HepG2 (cell line): Measurements from ENCODE around the gene FMNL2. TPM values are rescaled to one million over a fixed set of nuclear protein-coding genes. Genes with fewer than 3 reads are reported as not detected.

Source experiments
- ATAC-seq: fragments of 200-7000 bp; cut with Tn5 transposase; 3 replicates; pipeline ENCODE4 v1.9.1; 2020; ENCODE audit warnings: mild to moderate bottlenecking, moderate library complexity
- BruUV-seq: library from RNA; stranded (reverse); fragments of 400-500 nt; replicated peaks from 2 replicates; lab custom pipeline; 2021; lab: Mats Ljungman, UMichigan
- CTCF ChIA-PET: fragments of 300-600 bp; formaldehyde crosslinking; extraction: SDS; loops from one replicate; lab custom pipeline; 2021; ENCODE audit warnings: low total read pairs, inconsistent platforms, low intra/inter-chr PET ratio; lab: Yijun Ruan, JAX
- POLR2A ChIA-PET: fragments of 350-600 bp; sonication (Branson Sonifier 250); formaldehyde crosslinking; loops from one replicate; lab custom pipeline; 2020; ENCODE audit warnings: antibody characterized with exemption, inconsistent platforms; lab: Yijun Ruan, JAX
- DNase-seq: peaks from one replicate; pipeline ENCODE4 v3.0.0-alpha.2; 2015; ENCODE audit warnings: low spot score
- FAIRE-seq: peaks from 3 replicates; lab custom pipeline; 2011; peaks lifted over from hg19 to GRCh38; lab: Jason Lieb, UNC
- H2AFZ ChIP-seq: one replicate; pipeline ENCODE4 v1.6.1; 2011; ENCODE audit warnings: low read length, inconsistent platforms
- H3K27ac ChIP-seq: fragments of 300-600 bp; 3 replicates; pipeline ENCODE4 v1.8.0; 2011; ENCODE audit warnings: mixed run types, mild to moderate bottlenecking, mixed read lengths, low read length, inconsistent platforms; ENCODE audit not compliant: insufficient read depth; ENCODE audit errors: extremely low read length
- H3K27me3 ChIP-seq, 2 experiments: fragments of 200-600 bp in 1 of 2; 2 replicates in 1 of 2; 3 replicates in 1 of 2; pipeline versions ENCODE4 v1.6.0 to v1.8.0; 2011; ENCODE audit warnings: low read length in 2 of 2, mild to moderate bottlenecking in 2 of 2, moderate library complexity in 2 of 2, inconsistent platforms in 1 of 2; ENCODE audit not compliant: insufficient read depth in 2 of 2, control insufficient read depth in 1 of 2
- H3K36me3 ChIP-seq, 2 experiments: fragments of 200-600 bp in 1 of 2; replicated peaks in 1 of 2; 2 replicates in 1 of 2; 3 replicates in 1 of 2; pipeline versions ENCODE4 v1.5.1 to v1.8.0; 2011; ENCODE audit warnings: low read length in 2 of 2, inconsistent platforms in 1 of 2; ENCODE audit not compliant: insufficient read depth in 2 of 2, control insufficient read depth in 1 of 2
- H3K4me1 ChIP-seq: 2 replicates; pipeline ENCODE4 v1.5.1; 2012; ENCODE audit warnings: low read length, inconsistent platforms; ENCODE audit not compliant: insufficient read depth
- H3K4me2 ChIP-seq: 2 replicates; pipeline ENCODE4 v1.6.0; 2011; ENCODE audit warnings: low read depth, low read length, inconsistent platforms
- H3K4me3 ChIP-seq, 3 experiments: fragments of 200-600 bp in 1 of 3; sonication (generic), shearing (Covaris generic) in 1 of 3; replicated peaks in 1 of 3; 2 replicates each; pipeline ENCODE4 v1.5.1; 2011 to 2016; ENCODE audit warnings: low read length in 3 of 3, inconsistent platforms in 2 of 3, low read depth in 2 of 3, mild to moderate bottlenecking in 2 of 3, control low read depth in 1 of 3, mixed read lengths in 1 of 3; ENCODE audit not compliant: insufficient read depth in 1 of 3
- H3K79me2 ChIP-seq: one replicate; pipeline ENCODE4 v1.6.1; 2011; ENCODE audit warnings: low read length, inconsistent platforms; ENCODE audit not compliant: insufficient read depth
- H3K9ac ChIP-seq: 2 replicates; pipeline ENCODE4 v1.6.0; 2011; ENCODE audit warnings: mild to moderate bottlenecking, low read depth, low read length, inconsistent platforms; ENCODE audit not compliant: insufficient read depth
- H3K9me3 ChIP-seq: 2 replicates; pipeline ENCODE4 v1.5.1; 2012; ENCODE audit warnings: mild to moderate bottlenecking, low read length
- H4K20me1 ChIP-seq: 2 replicates; pipeline ENCODE4 v1.6.0; 2011; ENCODE audit warnings: inconsistent platforms, mild to moderate bottlenecking, low read length, moderate library complexity; ENCODE audit not compliant: insufficient read depth
- ATAD3A ChIP-seq: sonication (generic); formaldehyde crosslinking; IDR thresholded peaks from 2 replicates; pipeline ENCODE4 v1.4.0; 2020; ENCODE audit warnings: missing genetic modification reagents
- ELF3 ChIP-seq: IDR thresholded peaks from 2 replicates; pipeline ENCODE4 v1.6.1; 2016; ENCODE audit warnings: missing genetic modification reagents, missing compliant biosample characterization
- NKX3-1 ChIP-seq: sonication (generic); formaldehyde crosslinking; IDR thresholded peaks from 2 replicates; pipeline ENCODE4 v1.5.0; 2020; ENCODE audit warnings: missing genetic modification reagents
- RNF2 ChIP-seq: fragments of 450-650 bp; conservative IDR thresholded peaks from 2 replicates; pipeline ENCODE4 v1.6.1; 2016; ENCODE audit warnings: low read depth
- RORA ChIP-seq: sonication (generic); formaldehyde crosslinking; IDR thresholded peaks from 2 replicates; pipeline ENCODE4 v1.5.0; 2020; ENCODE audit warnings: mild to moderate bottlenecking, missing genetic modification reagents, moderate library complexity
- SIN3A ChIP-seq: IDR thresholded peaks from 2 replicates; pipeline ENCODE4 v1.6.1; 2011; ENCODE audit warnings: low read depth, mild to moderate bottlenecking, control low read depth, low read length, borderline replicate concordance
- ZNF564 ChIP-seq: sonication (generic); formaldehyde crosslinking; IDR thresholded peaks from 2 replicates; pipeline ENCODE4 v1.8.1; 2023; ENCODE audit warnings: mild to moderate bottlenecking, missing genetic modification reagents
- WGBS: methylation state at CpG from one replicate; pipeline ENCODE4 v1.1.6; 2017; ENCODE audit warnings: low lambda C conversion rate; 5-methylcytosine and 5-hydroxymethylcytosine counted together
- in situ Hi-C: cut with HindIII; loops from 2 replicates; pipeline ENCODE4 v1.10.0; 2017; ENCODE audit warnings: low pct_unique_long_range_greater_than_20kb; ENCODE audit not compliant: extremely low pct_ligation_motif_present
- intact Hi-C: fragments of 100-400 bp; cut with micrococcal nuclease; formaldehyde crosslinking; loops from one replicate; pipeline ENCODE4 v1.10.0; 2022; ENCODE audit not compliant: unreplicated experiment
- polyA plus RNA-seq, 8 experiments: library from polyadenylated mRNA; depleted of rRNA in 3 of 8; stranded (reverse) in 7 of 8; unstranded in 1 of 8; fragments of >200 nt; fragmentation: Illumina TruSeq in 4 of 8; extraction: Trizol in 4 of 8; gene quantifications; 2 replicates each; pipeline versions ENCODE4 v1.2.1 to v1.2.3, GENCODE V29; 2011 to 2016; ENCODE audit warnings: low read depth in 4 of 8, missing spikeins in 1 of 8, mixed read lengths in 1 of 8; ENCODE audit not compliant: insufficient read depth in 1 of 8
- total RNA-seq, 5 experiments: library from RNA; depleted of rRNA; stranded (reverse); fragments of >200 nt; fragmentation: Illumina TruSeq; extraction: Trizol; gene quantifications; 2 replicates each; pipeline ENCODE4 v1.2.3, GENCODE V29; 2016; ENCODE audit warnings: low read depth in 1 of 5
- TF ChIP-seq, protein P1 (sequence below): sonication (generic); formaldehyde crosslinking; IDR thresholded peaks from 2 replicates; pipeline ENCODE4 v1.8.1; 2022; ENCODE audit warnings: mild to moderate bottlenecking, missing genetic modification reagents
- TF ChIP-seq, protein P2 (sequence below): fragments of 450-650 bp; IDR thresholded peaks from 2 replicates; pipeline ENCODE4 v1.6.1; 2017

FMNL2 gene
- total and polyA plus RNA-seq, 2 of the 13 experiments (the other 11 are each of a cell fraction or from before 2014, with no cell fraction given) = 66.5 to 67.7 TPM

DNA sequence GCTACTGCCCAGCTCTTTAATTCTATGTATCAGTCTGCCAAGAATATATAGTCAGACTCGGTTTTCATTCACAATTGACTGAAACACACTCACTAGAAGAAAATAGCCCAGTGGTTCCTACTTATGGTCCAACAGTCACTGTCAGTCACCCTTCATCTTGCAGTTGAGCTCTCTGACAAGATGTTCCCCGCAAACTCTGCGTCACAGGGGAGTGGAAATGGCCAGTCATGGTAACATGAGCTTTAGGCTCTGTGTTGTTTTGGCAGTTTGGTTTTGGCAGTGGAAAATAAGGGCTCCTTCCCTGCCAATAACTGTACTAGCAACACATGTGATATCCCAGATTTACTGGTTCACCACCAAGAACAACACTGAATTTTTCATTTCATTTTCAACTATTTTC is 259.8 kb downstream of the FMNL2 start:
- no peak for FAIRE-seq
- TF ChIP-seq SIN3A = no peak
- TF ChIP-seq RNF2 = no peak
- TF ChIP-seq RORA = no peak
- TF ChIP-seq ATAD3A (CRISPR knock-in tag) = no peak
- TF ChIP-seq ZNF564 (CRISPR knock-in tag) = no peak
- no peak for TF ChIP-seq NKX3-1 (CRISPR knock-in tag)
- TF ChIP-seq, protein P1, sequence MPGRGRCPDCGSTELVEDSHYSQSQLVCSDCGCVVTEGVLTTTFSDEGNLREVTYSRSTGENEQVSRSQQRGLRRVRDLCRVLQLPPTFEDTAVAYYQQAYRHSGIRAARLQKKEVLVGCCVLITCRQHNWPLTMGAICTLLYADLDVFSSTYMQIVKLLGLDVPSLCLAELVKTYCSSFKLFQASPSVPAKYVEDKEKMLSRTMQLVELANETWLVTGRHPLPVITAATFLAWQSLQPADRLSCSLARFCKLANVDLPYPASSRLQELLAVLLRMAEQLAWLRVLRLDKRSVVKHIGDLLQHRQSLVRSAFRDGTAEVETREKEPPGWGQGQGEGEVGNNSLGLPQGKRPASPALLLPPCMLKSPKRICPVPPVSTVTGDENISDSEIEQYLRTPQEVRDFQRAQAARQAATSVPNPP (CRISPR knock-in tag) = no peak
- TF ChIP-seq, protein P2, sequence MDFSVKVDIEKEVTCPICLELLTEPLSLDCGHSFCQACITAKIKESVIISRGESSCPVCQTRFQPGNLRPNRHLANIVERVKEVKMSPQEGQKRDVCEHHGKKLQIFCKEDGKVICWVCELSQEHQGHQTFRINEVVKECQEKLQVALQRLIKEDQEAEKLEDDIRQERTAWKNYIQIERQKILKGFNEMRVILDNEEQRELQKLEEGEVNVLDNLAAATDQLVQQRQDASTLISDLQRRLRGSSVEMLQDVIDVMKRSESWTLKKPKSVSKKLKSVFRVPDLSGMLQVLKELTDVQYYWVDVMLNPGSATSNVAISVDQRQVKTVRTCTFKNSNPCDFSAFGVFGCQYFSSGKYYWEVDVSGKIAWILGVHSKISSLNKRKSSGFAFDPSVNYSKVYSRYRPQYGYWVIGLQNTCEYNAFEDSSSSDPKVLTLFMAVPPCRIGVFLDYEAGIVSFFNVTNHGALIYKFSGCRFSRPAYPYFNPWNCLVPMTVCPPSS = no peak
- no peak for TF ChIP-seq ELF3 (CRISPR knock-in tag)
- TF ChIP-seq, all 625 proteins: peak for 0
- 76% methylated on average over 3 of the region's 3 CpGs for WGBS
- no TSS peak for BruUV-seq
- no peak overlapping the region for H3K4me2 ChIP-seq
- H3K4me3 ChIP-seq = no peak overlapping the region
- POLR2A ChIA-PET = no interaction called here
- CTCF ChIA-PET = no interaction called here
- no peaks in the 10 kb centered on the region for H3K27me3 ChIP-seq
- no peaks in the 10 kb centered on the region for H4K20me1 ChIP-seq
- H3K27ac ChIP-seq = no peak overlapping the region
- no peak overlapping the region for H2AFZ ChIP-seq
- intact Hi-C loops = no loop called here
- ATAC-seq (no peak), DNase-seq (no peak)
- in situ Hi-C loops = no loop called here
- H3K4me1 ChIP-seq = no peaks in the 10 kb centered on the region
- no peak overlapping the region for H3K9ac ChIP-seq
- H3K36me3 ChIP-seq = peaks cover 16 to 34% of the 10 kb centered on the region in 2 experiments; a peak in 3 of 5 replicates
- no peaks in the 10 kb centered on the region for H3K79me2 ChIP-seq
- H3K9me3 ChIP-seq = no peaks in the 10 kb centered on the region
